HL-60 (cell line): ENCODE data around the gene ADRB1.

ENCODE experiments used
- DNase-seq, 2 experiments: peaks; one replicate each; pipeline ENCODE4 v3.0.0-alpha.2; 2010 to 2020; ENCODE audit warnings: low read depth in 1 of 2, low spot score in 1 of 2
- H3K27ac ChIP-seq: fragments of 250-450 bp; sonication (Bioruptor Pico); replicated peaks from 2 replicates; pipeline ENCODE4 v1.5.1; 2020; ENCODE audit warnings: mild to moderate bottlenecking, moderate library complexity
- H3K27me3 ChIP-seq: fragments of 250-450 bp; sonication (Bioruptor Pico); 2 replicates; pipeline ENCODE4 v1.5.1; 2021; ENCODE audit warnings: mild to moderate bottlenecking, moderate library complexity; ENCODE audit not compliant: insufficient read depth, poor library complexity, severe bottlenecking
- H3K4me3 ChIP-seq: replicated peaks from 2 replicates; pipeline ENCODE4 v1.5.1; 2011; ENCODE audit warnings: mild to moderate bottlenecking, control low read depth, low read length; ENCODE audit not compliant: insufficient read depth
- GABPA ChIP-seq: IDR thresholded peaks from 2 replicates; pipeline ENCODE4 v1.6.1; 2012; ENCODE audit warnings: low read depth
- POLR2AphosphoS5 ChIP-seq: IDR thresholded peaks from 2 replicates; pipeline ENCODE4 v1.6.1; 2012; ENCODE audit warnings: low read depth
- REST ChIP-seq: IDR thresholded peaks from 2 replicates; pipeline ENCODE4 v1.6.1; 2012; ENCODE audit warnings: low read depth; ENCODE audit not compliant: insufficient replicate concordance
- SPI1 ChIP-seq: IDR thresholded peaks from 2 replicates; pipeline ENCODE4 v1.6.1; 2012; ENCODE audit warnings: low read depth, mild to moderate bottlenecking, borderline replicate concordance
- TF ChIP-seq, protein P1 (sequence below): IDR thresholded peaks from one replicate; pipeline ENCODE4 v1.5.1; 2011; ENCODE audit warnings: low read length, control low read depth, inconsistent platforms; ENCODE audit not compliant: insufficient read depth

The ADRB1 gene

DNA sequence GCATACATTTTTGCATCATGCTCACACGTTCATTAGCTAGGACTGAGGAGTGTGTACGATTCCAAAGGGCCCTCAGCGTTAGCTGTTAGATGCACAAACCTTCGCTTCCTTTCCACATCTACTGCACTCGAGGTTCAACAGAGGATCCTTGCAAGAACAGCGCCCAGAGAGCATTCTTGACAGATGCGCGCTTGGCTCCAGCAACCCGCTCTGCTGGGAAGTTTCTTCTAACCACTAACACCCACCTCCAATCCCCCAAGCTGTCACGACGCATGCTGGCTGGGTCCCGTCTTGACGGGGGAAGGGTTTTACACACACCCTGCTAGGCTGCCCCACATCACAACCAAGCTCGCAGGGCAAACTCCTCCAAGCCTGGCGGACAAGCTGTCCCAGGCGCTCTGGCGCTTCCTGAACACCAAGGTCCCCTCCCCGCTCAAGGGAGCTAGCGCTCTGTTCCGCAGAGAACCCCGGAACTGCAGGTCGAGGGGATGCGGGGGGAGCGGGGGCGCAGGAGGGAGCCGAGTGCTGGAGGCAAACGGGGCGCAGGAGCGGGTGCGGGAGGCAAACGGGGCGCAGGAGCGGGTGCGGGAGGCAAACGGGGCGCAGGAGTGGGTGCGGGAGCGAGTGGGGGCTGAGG lies 653 bp upstream of the ADRB1 start:
- H3K27ac ChIP-seq = 0 out of 2 replicates have a peak overlapping the region, but pooled peaks have one; percentile 6
- H3K27me3 ChIP-seq = peaks cover 11% of the 10 kb centered on the region
- TF ChIP-seq, protein P1, sequence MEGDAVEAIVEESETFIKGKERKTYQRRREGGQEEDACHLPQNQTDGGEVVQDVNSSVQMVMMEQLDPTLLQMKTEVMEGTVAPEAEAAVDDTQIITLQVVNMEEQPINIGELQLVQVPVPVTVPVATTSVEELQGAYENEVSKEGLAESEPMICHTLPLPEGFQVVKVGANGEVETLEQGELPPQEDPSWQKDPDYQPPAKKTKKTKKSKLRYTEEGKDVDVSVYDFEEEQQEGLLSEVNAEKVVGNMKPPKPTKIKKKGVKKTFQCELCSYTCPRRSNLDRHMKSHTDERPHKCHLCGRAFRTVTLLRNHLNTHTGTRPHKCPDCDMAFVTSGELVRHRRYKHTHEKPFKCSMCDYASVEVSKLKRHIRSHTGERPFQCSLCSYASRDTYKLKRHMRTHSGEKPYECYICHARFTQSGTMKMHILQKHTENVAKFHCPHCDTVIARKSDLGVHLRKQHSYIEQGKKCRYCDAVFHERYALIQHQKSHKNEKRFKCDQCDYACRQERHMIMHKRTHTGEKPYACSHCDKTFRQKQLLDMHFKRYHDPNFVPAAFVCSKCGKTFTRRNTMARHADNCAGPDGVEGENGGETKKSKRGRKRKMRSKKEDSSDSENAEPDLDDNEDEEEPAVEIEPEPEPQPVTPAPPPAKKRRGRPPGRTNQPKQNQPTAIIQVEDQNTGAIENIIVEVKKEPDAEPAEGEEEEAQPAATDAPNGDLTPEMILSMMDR = no peak
- no peak for TF ChIP-seq POLR2AphosphoS5
- TF ChIP-seq GABPA = no peak
- TF ChIP-seq REST = no peak
- no peak for TF ChIP-seq SPI1
- H3K4me3 ChIP-seq = peak overlapping the region; percentile 57
- DNase-seq = peak; percentile 53 to 65

DNA sequence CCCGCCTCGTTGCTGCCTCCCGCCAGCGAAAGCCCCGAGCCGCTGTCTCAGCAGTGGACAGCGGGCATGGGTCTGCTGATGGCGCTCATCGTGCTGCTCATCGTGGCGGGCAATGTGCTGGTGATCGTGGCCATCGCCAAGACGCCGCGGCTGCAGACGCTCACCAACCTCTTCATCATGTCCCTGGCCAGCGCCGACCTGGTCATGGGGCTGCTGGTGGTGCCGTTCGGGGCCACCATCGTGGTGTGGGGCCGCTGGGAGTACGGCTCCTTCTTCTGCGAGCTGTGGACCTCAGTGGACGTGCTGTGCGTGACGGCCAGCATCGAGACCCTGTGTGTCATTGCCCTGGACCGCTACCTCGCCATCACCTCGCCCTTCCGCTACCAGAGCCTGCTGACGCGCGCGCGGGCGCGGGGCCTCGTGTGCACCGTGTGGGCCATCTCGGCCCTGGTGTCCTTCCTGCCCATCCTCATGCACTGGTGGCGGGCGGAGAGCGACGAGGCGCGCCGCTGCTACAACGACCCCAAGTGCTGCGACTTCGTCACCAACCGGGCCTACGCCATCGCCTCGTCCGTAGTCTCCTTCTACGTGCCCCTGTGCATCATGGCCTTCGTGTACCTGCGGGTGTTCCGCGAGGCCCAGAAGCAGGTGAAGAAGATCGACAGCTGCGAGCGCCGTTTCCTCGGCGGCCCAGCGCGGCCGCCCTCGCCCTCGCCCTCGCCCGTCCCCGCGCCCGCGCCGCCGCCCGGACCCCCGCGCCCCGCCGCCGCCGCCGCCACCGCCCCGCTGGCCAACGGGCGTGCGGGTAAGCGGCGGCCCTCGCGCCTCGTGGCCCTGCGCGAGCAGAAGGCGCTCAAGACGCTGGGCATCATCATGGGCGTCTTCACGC lies 825 bp downstream of the ADRB1 start:
- TF ChIP-seq, protein P1 = no peak
- TF ChIP-seq GABPA (no peak), POLR2AphosphoS5 (no peak), REST (no peak), SPI1 (no peak)
- Histone ChIP-seq H3K27ac (no peak overlapping the region), H3K4me3 (peak overlapping the region; percentile 57), H3K27me3 (peaks cover 14% of the 10 kb centered on the region)
- DNase-seq = no peak

GRCh38 chr10:114045136-114046086 lies 1.7 kb downstream of the ADRB1 start:
- H3K27me3 ChIP-seq = peaks cover 14% of the 10 kb centered on the region
- TF ChIP-seq SPI1 = no peak
- TF ChIP-seq, protein P1 = no peak
- TF ChIP-seq GABPA = no peak
- TF ChIP-seq REST = no peak
- TF ChIP-seq POLR2AphosphoS5 = no peak
- no peak for DNase-seq
- H3K4me3 ChIP-seq = peak overlapping the region; percentile 39
- H3K27ac ChIP-seq = no peak overlapping the region
